Neural progenitor cell (in vitro differentiated cells): ENCODE results near the gene LAGE3.

Experiments
- CTCF ChIP-seq: fragments of 200-600 bp; sonication (generic); IDR thresholded peaks from 2 replicates; pipeline ENCODE4 v1.5.1; 2017; ENCODE audit warnings: antibody characterized with exemption, mild to moderate bottlenecking
- EZH2 ChIP-seq: fragments of 200-600 bp; sonication (generic); IDR thresholded peaks from 2 replicates; pipeline ENCODE4 v1.6.1; 2017; ENCODE audit warnings: antibody characterized with exemption, mild to moderate bottlenecking, moderate library complexity
- EZH2phosphoT487 ChIP-seq: fragments of 200-600 bp; sonication (generic); IDR thresholded peaks from 2 replicates; pipeline ENCODE4 v1.6.1; 2017; ENCODE audit warnings: antibody characterized with exemption

- TF ChIP-seq EZH2 (no peak), CTCF (no peak), EZH2phosphoT487 (no peak)
These were observed 41.9 kb downstream of the LAGE3 start, which contains the start of gene GDI1 for GRCh38 chrX:154436983-154437752.
